NCI-H2196 (cell line): ENCODE data around the gene CHST12.
"Not testable (repeated sequence)": the region's sequence is repeated elsewhere in the genome, so short reads cannot be mapped to it uniquely, and the experiment has no call there.

Experiments used
- DNase-seq: peaks from one replicate; lab custom pipeline; 2025; ENCODE audit not compliant: unreplicated experiment; lab: John Stamatoyannopoulos, UW

The CHST12 gene

GRCh38 chr7:2403718-2404648 lies 572 bp downstream of the CHST12 start:
- DNase-seq: no peak

DNA sequence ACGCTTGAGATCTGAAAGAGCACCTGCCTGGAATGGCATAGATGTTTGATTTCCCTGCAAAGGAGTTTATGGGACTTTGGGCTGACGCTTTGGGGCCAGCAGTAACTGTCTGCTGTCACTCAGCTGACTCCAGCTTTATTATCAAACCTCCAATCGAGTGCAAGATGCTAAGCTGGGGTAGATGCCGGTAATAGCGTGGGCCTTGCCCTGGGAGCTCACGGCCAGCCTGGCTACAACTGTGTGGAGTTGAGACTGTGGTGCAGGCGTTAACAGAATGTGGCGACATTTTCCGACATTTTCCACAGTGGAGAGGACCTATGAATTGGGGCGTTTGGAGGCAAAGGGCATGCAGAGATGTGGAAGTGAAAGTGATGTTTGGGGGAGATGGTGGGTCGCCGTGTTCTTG lies 1.3 kb downstream of the CHST12 start:
- no peak for DNase-seq

- no peak for DNase-seq
Measured at GRCh38 chr7:2405201-2405600, 1.8 kb downstream of the CHST12 start.

GRCh38 chr7:2405601-2406345 lies 2.4 kb downstream of the CHST12 start:
- no peak for DNase-seq

GRCh38 chr7:2409745-2410414 lies 6.5 kb downstream of the CHST12 start:
- DNase-seq: no peak

GRCh38 chr7:2411049-2411448 lies 7.6 kb downstream of the CHST12 start:
- no peak for DNase-seq

GRCh38 chr7:2411815-2412586 lies 8.6 kb downstream of the CHST12 start:
- DNase-seq: no peak

GRCh38 chr7:2412587-2413201 lies 9.3 kb downstream of the CHST12 start:
- no peak for DNase-seq

DNA sequence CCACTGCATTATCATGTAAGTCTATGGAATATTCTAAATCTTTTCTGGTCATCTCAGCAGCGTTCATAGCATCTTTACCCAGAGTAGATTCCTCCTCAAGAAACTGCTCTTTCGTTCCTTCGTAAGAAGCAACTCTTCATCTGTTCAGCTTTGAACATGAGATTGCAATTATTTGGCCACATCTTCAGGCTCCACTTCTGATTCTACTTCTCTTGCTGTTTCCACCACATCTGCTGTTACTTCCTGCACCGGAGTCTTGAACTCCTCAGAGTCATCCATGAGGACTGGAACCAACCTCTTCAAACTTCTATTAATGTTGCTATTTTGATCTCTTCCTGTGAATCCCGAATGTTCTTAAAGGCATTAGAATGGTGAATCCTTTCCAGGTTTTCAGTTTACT lies 12.7 kb downstream of the CHST12 start:
- no peak for DNase-seq

GRCh38 chr7:2416650-2417049 lies 13.2 kb downstream of the CHST12 start:
- no peak for DNase-seq

- not testable (repeated sequence) for DNase-seq
Measured at GRCh38 chr7:2417178-2417577, 13.8 kb downstream of the CHST12 start.

- no peak for DNase-seq
Measured at GRCh38 chr7:2417981-2418481, 14.6 kb downstream of the CHST12 start.

DNA sequence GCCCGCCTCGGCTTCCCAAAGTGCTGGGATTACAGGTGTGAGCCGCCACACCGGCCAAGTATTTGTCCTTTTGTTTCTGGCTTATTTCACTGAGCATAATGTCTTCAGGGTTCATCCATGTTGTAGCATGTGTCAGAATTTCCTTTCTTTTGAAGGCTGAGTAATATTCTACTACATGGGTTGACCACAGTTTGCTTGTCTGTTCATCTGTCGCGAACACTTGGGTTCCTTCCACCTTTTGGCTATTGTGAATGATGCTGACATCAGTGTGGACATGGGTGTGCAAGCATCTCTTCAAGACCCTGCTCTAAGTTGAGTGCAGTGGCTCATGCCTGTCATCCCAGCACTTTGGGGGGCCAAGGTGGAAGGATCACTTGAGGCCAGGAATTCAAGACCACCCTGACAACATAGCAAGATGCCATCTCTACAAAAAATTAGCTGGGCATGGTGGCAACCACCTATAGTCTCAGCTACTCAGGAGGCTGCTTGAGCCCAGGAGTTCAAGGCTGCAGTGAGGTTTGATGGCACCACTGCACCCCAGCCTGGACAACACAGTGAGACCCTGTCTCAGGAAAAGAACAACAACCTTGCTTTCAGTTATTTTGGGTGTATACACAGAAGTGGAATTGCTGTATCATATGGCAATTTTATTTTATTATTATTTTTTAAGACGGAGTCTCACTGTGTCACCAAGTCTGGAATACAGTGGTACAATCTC lies 17.0 kb downstream of the CHST12 start:
- no peak for DNase-seq

DNA sequence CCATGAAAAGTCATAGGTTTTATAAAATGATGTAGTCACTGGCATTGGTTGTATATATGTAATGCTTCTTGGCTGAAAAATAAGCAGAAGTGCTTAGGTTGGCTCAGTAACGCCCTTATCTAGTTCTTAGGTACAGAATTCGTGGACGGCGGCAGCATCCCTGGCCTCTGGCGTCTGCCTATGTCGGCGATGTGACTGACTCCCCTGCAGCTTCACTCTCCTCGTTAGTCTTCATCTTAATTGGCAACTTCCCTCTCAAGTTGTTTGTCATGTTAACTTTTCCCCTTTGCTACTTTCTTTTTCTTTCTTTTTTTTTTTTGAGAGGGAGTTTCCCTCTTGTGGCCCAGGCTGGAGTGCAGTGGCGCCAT lies 18.5 kb downstream of the CHST12 start:
- DNase-seq: no peak

DNA sequence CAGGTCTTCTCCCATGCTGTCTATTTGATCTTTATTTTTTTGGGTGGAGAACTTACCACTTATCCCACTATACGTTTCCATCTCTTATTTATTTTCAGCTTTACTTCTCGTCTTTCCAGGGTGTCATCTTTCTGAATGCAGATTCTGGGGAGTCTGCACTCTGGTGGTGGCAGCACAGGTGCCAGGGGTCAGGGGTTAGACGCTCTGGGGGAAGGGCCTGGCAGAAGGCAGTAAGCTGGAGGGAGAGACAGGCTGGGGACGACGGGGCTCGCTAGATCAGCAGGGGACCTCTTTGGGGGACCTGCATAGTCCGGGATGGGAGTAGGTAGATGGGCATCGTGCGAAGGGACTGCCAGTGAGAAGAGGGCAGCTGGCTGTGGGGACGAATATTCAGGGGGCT lies 22.3 kb downstream of the CHST12 start:
- DNase-seq: no peak

GRCh38 chr7:2431260-2431867 lies 28.0 kb downstream of the CHST12 start:
- no peak for DNase-seq

GRCh38 chr7:2432910-2433712 lies 29.7 kb downstream of the CHST12 start:
- DNase-seq: no peak
